ENCODE data around the gene SIN3B. TPM values are rescaled to one million over a fixed set of nuclear protein-coding genes. Genes with fewer than 3 reads are reported as not detected.
A peak's percentile ranks its signal among the peaks of the same experiment; 100 is the strongest.

SIN3B gene
- total RNA-seq, 1 donor from 2014 or later, result 19.8 TPM

GRCh38 chr19:16889366-16889882, 60.2 kb downstream of the SIN3B start:
- no peak for DNase-seq (ENCODE audit: low read depth)

GRCh38 chr19:16889883-16890460, 60.8 kb downstream of the SIN3B start:
- DNase-seq (ENCODE audit: low read depth), result no peak

- no peak for DNase-seq (ENCODE audit: low read depth)
Observed at GRCh38 chr19:16890461-16891184, 61.4 kb downstream of the SIN3B start.

GRCh38 chr19:16891696-16892382, 62.6 kb downstream of the SIN3B start:
- DNase-seq (ENCODE audit: low read depth), result no peak

GRCh38 chr19:16892436-16892835, 63.2 kb downstream of the SIN3B start:
- peak; percentile 34 for DNase-seq (ENCODE audit: low read depth)

- DNase-seq (ENCODE audit: low read depth), result no peak
Observed at GRCh38 chr19:16892868-16893685, 63.9 kb downstream of the SIN3B start.

GRCh38 chr19:16893686-16893989, 64.4 kb downstream of the SIN3B start:
- DNase-seq (ENCODE audit: low read depth), result no peak

- DNase-seq (ENCODE audit: low read depth), result no peak
Observed at GRCh38 chr19:16894080-16894479, 64.9 kb downstream of the SIN3B start.

- peak; percentile 11 for DNase-seq (ENCODE audit: low read depth)
Observed at GRCh38 chr19:16895467-16896145, 66.4 kb downstream of the SIN3B start.

- DNase-seq (ENCODE audit: low read depth), result no peak
Observed at GRCh38 chr19:16896146-16897028, 67.2 kb downstream of the SIN3B start.

- peak; percentile 11 for DNase-seq (ENCODE audit: low read depth)
Observed at GRCh38 chr19:16897029-16897855, 68.0 kb downstream of the SIN3B start.

- DNase-seq (ENCODE audit: low read depth), result no peak
Observed at GRCh38 chr19:16897856-16898161, 68.6 kb downstream of the SIN3B start.

GRCh38 chr19:16898361-16899015, 69.3 kb downstream of the SIN3B start:
- DNase-seq (ENCODE audit: low read depth), result no peak

- no peak for DNase-seq (ENCODE audit: low read depth)
Observed at GRCh38 chr19:16899566-16900075, 70.4 kb downstream of the SIN3B start.

- no peak for DNase-seq (ENCODE audit: low read depth)
Observed at GRCh38 chr19:16901491-16902175, 72.4 kb downstream of the SIN3B start.

- no peak for DNase-seq (ENCODE audit: low read depth)
Observed at GRCh38 chr19:16902545-16902944, 73.3 kb downstream of the SIN3B start.

- DNase-seq (ENCODE audit: low read depth), result no peak
Observed at GRCh38 chr19:16903347-16903746, 74.1 kb downstream of the SIN3B start.

GRCh38 chr19:16904599-16904998, 75.4 kb downstream of the SIN3B start:
- DNase-seq (ENCODE audit: low read depth), result no peak

All from myocyte (in vitro differentiated cells).